ENCODE data around the gene GCK.
"Not testable (repeated sequence)": the region's sequence is repeated elsewhere in the genome, so short reads cannot be mapped to it uniquely, and the experiment has no call there.

Gene GCK

DNA sequence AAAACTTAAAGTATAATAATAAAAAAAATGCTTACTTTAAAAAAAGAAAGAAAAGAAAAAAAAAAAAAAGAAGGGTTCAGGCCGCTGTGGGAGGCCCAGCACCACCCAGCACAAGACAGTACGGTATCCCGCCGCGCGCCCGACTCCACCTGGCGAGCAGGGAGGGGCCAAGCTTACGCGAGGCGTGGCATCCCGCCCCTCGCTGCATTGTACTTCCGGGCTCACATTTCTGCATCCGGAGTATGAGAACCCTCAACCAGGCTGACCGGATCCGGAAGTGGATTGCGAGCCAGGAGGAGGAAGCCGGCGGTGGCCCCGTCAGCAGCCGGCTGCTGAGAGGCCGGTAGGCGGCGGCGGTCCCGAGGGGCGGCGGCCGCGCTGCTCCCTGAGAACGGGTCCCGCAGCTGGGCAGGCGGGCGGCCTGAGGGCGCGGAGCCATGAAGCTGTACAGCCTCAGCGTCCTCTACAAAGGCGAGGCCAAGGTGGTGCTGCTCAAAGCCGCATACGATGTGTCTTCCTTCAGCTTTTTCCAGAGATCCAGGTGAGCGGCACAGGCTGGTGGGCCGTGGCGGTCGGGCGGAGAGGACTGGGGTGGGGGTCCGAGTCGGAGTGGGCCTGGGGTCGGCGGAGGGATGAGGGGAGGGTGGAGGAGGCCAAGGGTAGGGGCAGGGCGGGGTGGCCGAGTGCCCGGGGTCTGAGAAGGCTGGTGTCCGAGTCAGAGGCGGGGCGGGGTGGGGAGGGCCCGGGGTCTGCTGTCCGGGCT is 11.6 kb upstream of the GCK start, which contains the start of gene YKT6:
Gene YKT6 (plus strand): TSS at position 280 of the 763 bp plus-strand sequence. CDS start 158 bp downstream, at position 438.
- DNase-seq, result peak; percentile 21 to 92 (median 86)

GRCh38 chr7:44200163-44200562 is 10.9 kb upstream of the GCK start:
- not testable (repeated sequence) for DNase-seq

GRCh38 chr7:44197474-44197873 is 8.2 kb upstream of the GCK start:
- DNase-seq, result no peak

GRCh38 chr7:44196450-44196872 is 7.2 kb upstream of the GCK start:
- DNase-seq, result peak in 3 of 14 donors; percentile 8 to 32 (median 31)

- DNase-seq, result peak in 2 of 14 donors; percentile 32 to 33
These were observed 6.7 kb upstream of the GCK start for GRCh38 chr7:44195889-44196288.

DNA sequence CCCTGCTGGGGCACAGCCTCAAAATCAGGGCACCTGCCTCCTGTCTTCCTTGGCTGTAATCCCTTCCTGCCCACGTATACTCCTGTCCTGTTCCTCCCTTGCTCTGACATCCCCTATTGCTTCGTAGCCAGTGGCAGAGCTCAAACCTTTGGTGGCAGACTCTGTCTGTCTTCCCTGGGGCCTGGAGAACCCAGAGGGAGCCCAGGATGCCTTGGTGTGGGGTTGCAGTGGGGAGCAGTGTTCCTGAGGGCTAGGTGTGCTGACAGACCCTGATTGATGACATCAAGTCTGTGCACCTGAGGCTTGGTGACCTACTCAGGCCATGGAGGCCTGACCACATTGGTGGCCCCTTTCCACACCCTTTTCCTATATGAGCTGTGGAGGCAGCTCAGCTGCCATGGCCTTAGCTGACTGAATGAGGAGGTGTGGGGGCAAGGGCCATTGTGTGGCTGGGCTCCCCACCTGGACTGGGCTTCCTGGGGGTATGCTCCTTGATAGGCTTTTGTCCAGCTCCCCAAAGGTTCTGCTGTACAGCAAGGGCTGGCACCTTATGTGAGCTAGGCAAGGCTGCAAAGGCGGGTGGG is 5.4 kb upstream of the GCK start:
- DNase-seq, result no peak

- no peak for DNase-seq
These were observed 4.8 kb upstream of the GCK start for GRCh38 chr7:44194069-44194468.

GRCh38 chr7:44193011-44193802 is 4.0 kb upstream of the GCK start:
- no peak for DNase-seq

DNA sequence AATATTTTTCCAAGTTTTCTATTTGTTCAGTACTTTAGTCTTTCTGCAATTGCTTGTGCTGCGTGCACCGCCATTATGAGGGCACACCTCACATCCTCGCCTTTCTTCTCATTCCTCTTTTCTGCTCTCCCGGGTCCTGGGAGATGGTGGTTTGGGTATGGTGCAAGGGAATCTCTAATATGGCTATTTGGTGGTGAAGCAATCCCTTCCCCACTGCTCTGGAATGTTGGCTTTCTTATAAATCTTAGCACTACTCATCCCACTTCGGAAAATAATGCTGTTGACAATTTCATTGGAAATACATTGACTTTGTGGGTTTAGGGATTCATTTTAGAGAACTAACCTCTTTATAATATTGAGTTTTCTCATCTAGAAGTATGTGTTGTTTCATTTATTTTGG is 1.9 kb upstream of the GCK start:
- DNase-seq, result no peak

DNA sequence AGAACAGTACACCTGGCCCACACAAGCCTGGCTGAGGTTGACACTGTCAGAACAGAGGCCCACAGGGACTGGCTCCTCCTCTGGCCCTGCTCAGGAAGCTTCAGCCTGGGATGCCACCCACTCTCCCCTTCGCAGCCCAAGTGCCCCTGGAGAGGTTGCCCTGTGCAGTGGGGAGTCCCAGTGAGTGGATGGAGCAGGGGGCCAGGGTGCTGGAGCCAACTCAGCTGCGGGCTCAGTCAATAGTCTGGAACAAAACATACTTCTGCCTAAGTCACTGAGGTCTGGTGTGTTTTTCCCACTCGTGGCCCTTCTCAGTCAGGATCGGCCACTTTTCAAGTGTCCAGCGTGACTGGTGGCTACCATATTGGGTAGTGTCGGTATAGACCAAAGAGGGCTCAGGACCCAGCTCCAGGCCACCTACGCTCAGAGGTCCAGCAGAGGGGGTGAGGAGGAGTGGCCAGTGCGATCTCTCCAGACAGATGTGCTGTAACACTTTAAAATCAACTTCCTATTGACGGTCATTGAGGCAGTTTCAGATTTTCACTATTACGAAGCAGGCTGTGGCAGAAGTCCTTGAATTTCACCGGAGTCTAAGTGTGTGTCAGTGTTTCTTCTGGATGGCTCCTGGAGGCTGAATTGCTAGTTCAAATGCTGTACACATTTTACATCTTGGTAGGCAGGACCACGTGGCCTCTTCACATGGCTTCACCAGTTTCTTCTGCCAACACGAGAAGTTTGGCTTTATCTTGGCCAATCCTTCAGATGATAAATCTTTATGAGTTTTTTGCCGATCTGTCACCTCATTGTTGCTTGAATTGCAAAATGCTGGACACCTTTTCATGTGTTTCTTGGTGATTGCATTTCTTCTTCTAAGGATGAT is 994 bp upstream of the GCK start:
- DNase-seq, result no peak

- DNase-seq, result no peak
These were observed 586 bp downstream of the GCK start for GRCh38 chr7:44188480-44189225.

DNA sequence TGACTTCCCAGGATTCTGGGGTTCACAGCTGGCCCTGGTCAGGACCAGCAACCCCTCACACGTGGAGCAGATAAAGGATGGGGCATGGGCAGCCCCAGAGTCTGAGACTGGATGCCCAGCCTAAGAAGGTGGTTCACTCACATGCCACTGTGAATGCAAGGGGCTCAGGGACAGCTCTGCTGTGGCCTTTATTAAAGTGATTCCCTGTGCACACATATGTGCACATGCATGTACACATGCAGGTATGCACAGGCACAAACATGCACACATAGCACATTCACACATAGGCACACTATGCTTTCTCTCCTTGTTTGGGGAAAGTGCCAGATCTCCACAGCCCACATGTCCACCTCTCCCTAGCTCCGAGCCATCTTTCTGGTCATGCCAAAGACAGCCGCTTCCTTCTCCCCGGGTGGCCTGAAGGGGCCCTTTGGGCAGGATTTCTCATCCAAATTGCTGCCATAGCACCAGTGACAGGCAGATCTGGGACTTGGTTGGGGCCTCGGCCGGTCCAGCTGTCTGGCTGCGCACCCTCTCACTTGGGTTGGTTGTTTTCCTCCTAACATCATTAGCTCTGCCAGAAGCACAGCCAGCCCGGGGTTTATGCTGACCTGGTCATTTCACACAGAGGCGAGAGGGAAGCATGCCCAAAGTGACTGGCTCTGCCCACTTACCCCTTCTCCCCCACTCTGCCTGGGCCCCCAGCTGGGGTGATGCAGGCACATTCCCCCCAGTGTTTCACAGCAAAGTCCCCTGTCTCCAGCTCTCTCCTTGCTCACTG is 1.4 kb downstream of the GCK start:
- peak in 6 of 14 donors; percentile 16 to 50 (median 36) for DNase-seq

DNA sequence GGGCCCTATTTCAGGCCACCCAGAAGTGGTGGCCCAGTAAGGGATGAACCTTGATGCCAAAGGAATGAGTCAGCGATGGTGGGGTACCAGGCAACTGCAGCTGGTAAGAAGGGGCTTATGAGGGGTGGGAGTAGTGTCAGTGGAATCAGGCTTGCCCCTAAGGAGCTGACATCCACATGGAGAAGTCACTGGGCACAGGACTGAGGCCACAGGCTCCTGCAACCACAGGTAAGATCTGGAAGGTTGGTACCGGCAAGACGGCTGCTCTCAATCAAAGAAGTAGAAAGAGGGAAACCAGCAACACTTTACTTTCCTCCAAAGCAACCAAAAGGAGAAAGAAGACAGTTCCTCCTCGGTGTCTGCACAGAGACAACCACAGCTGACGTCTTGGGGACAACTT is 2.5 kb downstream of the GCK start:
- no peak for DNase-seq

DNA sequence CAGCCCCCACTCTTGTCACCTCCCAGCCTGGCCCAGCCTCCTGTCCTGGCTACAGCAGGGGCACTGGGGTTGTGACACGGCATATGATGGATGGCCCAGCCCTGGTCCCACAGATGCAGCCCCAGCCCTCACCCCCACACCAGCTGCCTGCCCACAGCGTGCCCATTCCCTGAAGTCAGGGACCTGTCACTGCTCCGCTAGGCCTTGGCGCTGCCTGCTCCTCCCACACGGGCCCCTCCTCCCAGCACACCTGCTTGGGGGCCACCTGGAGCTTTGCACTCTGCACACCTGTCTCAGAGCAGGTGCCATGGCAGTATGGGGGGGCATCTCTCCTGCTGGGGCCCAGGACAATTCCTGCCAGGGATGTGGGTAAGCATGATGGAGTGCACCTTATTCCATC is 3.5 kb downstream of the GCK start:
- DNase-seq, result no peak

GRCh38 chr7:44184873-44185446 is 4.3 kb downstream of the GCK start:
- no peak for DNase-seq

DNA sequence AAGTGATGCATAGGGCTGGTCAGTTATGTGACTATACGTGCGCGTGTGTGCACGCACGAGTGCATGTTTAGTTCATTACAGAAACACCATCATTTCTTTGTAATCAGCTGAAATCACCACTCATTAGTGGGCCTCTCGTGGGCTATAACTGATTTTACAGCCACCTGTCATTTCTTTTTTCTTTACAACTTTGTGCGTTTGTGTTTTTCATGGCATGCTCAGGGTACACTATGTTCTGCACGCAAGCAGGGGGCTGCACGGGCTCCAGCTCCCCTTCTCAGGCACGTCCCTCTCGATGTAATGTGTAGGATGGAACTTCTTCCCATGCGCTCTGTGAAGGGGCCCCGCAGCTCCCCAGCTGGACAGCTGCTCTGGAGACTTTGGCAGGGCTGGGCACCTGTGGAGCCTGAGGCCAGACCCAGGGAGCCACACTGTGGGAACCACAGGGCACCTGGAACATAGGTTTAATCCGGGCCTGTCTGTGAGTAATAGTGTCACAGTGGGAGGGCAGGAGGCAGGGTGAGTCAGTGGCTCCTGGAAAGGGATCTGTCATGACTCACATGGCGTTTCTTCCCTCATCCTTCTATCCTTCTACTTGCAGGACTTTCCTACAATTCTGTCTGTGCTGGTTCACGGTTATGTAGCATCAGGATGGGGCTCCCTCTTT is 4.9 kb downstream of the GCK start:
- peak in 1 of 14 donors; percentile 19 for DNase-seq

DNA sequence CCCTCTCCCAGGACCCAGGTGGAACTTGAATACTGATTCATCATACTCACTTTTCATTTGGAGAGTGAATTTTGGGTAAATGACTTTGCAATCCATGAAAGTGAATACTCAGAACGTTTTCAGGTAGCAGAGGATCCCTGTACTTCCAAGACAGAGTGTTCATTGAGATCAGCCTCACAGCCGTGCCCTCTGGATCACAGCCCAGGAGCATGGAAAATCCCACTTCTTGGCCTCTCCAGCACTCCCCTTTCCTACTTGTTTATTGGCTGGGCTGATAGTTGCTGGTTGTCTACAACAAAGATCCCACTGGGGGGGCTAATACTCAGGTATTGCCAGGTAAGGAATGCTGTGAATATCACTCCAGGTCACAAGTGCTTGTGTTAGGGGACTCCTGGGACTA is 5.9 kb downstream of the GCK start:
- DNase-seq, result peak in 3 of 14 donors; percentile 10 to 82 (median 11)

- DNase-seq, result no peak
These were observed 6.4 kb downstream of the GCK start for GRCh38 chr7:44182827-44183226.

- DNase-seq, result no peak
These were observed 8.6 kb downstream of the GCK start for GRCh38 chr7:44180631-44181030.

Data from C1 segment of cervical spinal cord (tissue), 14 donors.